Sigmoid colon (tissue), 3 donors: ENCODE data around the gene NELL2.

ENCODE experiments used
- POLR2A ChIP-seq, 2 donors: fragments of 450-650 bp; IDR thresholded peaks; one replicate each; pipeline ENCODE4 v1.6.1; 2016; ENCODE audit warnings: antibody characterized with exemption in 2 of 2, mild to moderate bottlenecking in 2 of 2, moderate library complexity in 2 of 2
- TF ChIP-seq, protein P1 (sequence below), 4 experiments: fragments of 450-650 bp in 3 of 4; fragments of 200-600 bp in 1 of 4; IDR thresholded peaks; one replicate each; pipeline ENCODE4 v1.5.1; 2016 to 2019; ENCODE audit warnings: antibody characterized with exemption in 4 of 4, mild to moderate bottlenecking in 3 of 4, moderate library complexity in 2 of 4

DNA sequence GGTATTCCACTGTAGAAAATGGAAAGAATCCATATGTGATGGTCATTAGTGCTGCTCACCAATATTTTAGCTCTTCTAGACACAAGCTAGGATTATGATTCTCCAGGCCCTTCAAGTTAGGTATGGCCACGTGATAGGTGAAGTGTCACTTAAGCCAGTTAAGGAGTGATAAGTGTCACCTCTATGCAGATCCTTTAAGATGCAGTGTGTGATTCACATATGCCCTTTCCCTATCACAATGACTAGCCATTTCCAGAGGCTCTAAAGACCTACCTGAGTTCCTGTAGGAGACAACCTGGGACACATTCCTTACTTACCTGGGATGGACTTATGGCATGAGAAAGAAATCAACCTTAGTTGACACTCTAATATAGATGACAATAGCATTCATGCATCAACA lies 343.2 kb downstream of the NELL2 start:
- TF ChIP-seq, protein P1, sequence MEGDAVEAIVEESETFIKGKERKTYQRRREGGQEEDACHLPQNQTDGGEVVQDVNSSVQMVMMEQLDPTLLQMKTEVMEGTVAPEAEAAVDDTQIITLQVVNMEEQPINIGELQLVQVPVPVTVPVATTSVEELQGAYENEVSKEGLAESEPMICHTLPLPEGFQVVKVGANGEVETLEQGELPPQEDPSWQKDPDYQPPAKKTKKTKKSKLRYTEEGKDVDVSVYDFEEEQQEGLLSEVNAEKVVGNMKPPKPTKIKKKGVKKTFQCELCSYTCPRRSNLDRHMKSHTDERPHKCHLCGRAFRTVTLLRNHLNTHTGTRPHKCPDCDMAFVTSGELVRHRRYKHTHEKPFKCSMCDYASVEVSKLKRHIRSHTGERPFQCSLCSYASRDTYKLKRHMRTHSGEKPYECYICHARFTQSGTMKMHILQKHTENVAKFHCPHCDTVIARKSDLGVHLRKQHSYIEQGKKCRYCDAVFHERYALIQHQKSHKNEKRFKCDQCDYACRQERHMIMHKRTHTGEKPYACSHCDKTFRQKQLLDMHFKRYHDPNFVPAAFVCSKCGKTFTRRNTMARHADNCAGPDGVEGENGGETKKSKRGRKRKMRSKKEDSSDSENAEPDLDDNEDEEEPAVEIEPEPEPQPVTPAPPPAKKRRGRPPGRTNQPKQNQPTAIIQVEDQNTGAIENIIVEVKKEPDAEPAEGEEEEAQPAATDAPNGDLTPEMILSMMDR (IDR thresholded peaks at IDR 0.05): no peak
- no peak for TF ChIP-seq POLR2A (IDR thresholded peaks at IDR 0.05)
